Measurements from ENCODE around the gene C1orf53. TPM values are rescaled to one million over a fixed set of nuclear protein-coding genes. Genes with fewer than 3 reads are reported as not detected.

The C1orf53 gene
- total and polyA plus RNA-seq, 9 of the 15 experiments (the other 6 are each of a cell fraction or from before 2014, with no cell fraction given) = 0.31 to 3.2 (median 2.3) TPM

- TF ChIP-seq, protein P1, sequence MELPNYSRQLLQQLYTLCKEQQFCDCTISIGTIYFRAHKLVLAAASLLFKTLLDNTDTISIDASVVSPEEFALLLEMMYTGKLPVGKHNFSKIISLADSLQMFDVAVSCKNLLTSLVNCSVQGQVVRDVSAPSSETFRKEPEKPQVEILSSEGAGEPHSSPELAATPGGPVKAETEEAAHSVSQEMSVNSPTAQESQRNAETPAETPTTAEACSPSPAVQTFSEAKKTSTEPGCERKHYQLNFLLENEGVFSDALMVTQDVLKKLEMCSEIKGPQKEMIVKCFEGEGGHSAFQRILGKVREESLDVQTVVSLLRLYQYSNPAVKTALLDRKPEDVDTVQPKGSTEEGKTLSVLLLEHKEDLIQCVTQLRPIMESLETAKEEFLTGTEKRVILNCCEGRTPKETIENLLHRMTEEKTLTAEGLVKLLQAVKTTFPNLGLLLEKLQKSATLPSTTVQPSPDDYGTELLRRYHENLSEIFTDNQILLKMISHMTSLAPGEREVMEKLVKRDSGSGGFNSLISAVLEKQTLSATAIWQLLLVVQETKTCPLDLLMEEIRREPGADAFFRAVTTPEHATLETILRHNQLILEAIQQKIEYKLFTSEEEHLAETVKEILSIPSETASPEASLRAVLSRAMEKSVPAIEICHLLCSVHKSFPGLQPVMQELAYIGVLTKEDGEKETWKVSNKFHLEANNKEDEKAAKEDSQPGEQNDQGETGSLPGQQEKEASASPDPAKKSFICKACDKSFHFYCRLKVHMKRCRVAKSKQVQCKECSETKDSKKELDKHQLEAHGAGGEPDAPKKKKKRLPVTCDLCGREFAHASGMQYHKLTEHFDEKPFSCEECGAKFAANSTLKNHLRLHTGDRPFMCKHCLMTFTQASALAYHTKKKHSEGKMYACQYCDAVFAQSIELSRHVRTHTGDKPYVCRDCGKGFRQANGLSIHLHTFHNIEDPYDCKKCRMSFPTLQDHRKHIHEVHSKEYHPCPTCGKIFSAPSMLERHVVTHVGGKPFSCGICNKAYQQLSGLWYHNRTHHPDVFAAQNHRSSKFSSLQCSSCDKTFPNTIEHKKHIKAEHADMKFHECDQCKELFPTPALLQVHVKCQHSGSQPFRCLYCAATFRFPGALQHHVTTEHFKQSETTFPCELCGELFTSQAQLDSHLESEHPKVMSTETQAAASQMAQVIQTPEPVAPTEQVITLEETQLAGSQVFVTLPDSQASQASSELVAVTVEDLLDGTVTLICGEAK (IDR thresholded peaks at IDR 0.05) = peak; percentile 58
- TF ChIP-seq, protein P1 (CRISPR knock-in tag; IDR thresholded peaks at IDR 0.05) = no peak
- TF ChIP-seq LARP7 (IDR thresholded peaks at IDR 0.05) = 0 out of 2 replicates have a peak, but pooled peaks have one; percentile 26
- TF ChIP-seq NRF1 (conservative IDR thresholded peaks at IDR 0.05 in 1 of 2, IDR thresholded peaks at IDR 0.05 in 1 of 2) = no peak; a peak in 1 of 4 replicates
- TF ChIP-seq POLR2G (IDR thresholded peaks at IDR 0.05; ENCODE audit: low read depth, low read length) = no peak
- peak; percentile 59; the same call in 1 of the 2 replicates for TF ChIP-seq ELF4 (CRISPR knock-in tag; IDR thresholded peaks at IDR 0.05)
- TF ChIP-seq PRMT5 (CRISPR knock-in tag; IDR thresholded peaks at IDR 0.05) = no peak
- no peak for TF ChIP-seq POU5F1 (IDR thresholded peaks at IDR 0.05; ENCODE audit: borderline replicate concordance, low read depth, low read length, partially characterized antibody)
- peak; percentile 58 for TF ChIP-seq TAF7 (tag; IDR thresholded peaks at IDR 0.05)
- no peak for TF ChIP-seq RFX1 (IDR thresholded peaks at IDR 0.05)
- peak in 1 of 2 experiments; percentile 55; a peak in 1 of 4 replicates for TF ChIP-seq ARNT (IDR thresholded peaks at IDR 0.05)
- TF ChIP-seq MYBL2 (IDR thresholded peaks at IDR 0.05; ENCODE audit: low read depth) = no peak
- TF ChIP-seq MYBL2 (CRISPR knock-in tag; IDR thresholded peaks at IDR 0.05; ENCODE audit: borderline replicate concordance) = no peak
- no peak for TF ChIP-seq EP400 (IDR thresholded peaks at IDR 0.05)
- no peak for TF ChIP-seq FOXK1 (CRISPR knock-in tag; IDR thresholded peaks at IDR 0.05; ENCODE audit: borderline replicate concordance)
- no peak for TF ChIP-seq SIN3B (IDR thresholded peaks at IDR 0.05; ENCODE audit: low read depth)
- TF ChIP-seq, protein P2, sequence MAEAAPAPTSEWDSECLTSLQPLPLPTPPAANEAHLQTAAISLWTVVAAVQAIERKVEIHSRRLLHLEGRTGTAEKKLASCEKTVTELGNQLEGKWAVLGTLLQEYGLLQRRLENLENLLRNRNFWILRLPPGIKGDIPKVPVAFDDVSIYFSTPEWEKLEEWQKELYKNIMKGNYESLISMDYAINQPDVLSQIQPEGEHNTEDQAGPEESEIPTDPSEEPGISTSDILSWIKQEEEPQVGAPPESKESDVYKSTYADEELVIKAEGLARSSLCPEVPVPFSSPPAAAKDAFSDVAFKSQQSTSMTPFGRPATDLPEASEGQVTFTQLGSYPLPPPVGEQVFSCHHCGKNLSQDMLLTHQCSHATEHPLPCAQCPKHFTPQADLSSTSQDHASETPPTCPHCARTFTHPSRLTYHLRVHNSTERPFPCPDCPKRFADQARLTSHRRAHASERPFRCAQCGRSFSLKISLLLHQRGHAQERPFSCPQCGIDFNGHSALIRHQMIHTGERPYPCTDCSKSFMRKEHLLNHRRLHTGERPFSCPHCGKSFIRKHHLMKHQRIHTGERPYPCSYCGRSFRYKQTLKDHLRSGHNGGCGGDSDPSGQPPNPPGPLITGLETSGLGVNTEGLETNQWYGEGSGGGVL (CRISPR knock-in tag; IDR thresholded peaks at IDR 0.05) = no peak
- TF ChIP-seq CBX2 (IDR thresholded peaks at IDR 0.05; ENCODE audit: insufficient read depth, low read length, poor library complexity, severe bottlenecking) = no peak
Measured at GRCh38 chr1:197903196-197903514, 725 bp downstream of the C1orf53 start (continued).
